ENCODE data around the gene ZAP70. TPM values are rescaled to one million over a fixed set of nuclear protein-coding genes. Genes with fewer than 3 reads are reported as not detected.

ZAP70 gene
- total and polyA plus RNA-seq, 10 donors: 35.2 to 96.1 (median 62.2) TPM

- no peaks in the 10 kb centered on the region for H3K4me1 ChIP-seq
- peaks cover 0 to 73% (median 20%) of the 10 kb centered on the region in 6 donors for H3K36me3 ChIP-seq
- no peak overlapping the region for H3K4me3 ChIP-seq
- intact Hi-C loops (cut with DNase I; ENCODE audit: low total_unique reads): no loop called here
- no peak overlapping the region for H3K27ac ChIP-seq
- no peaks in the 10 kb centered on the region for H3K9me3 ChIP-seq
- no peaks in the 10 kb centered on the region for H3K27me3 ChIP-seq (replicated peaks in 1 of 7)
- DNase-seq: no peak
- TF ChIP-seq CTCF (IDR thresholded peaks at IDR 0.05 in 8 of 11, conservative IDR thresholded peaks at IDR 0.05 in 3 of 11): no peak
- no peak for TF ChIP-seq POLR2A (IDR thresholded peaks at IDR 0.05)
- no peak for TF ChIP-seq POLR2AphosphoS5 (IDR thresholded peaks at IDR 0.05)
These were observed 71.6 kb downstream of the ZAP70 start for GRCh38 chr2:97784953-97785352.

- no peak overlapping the region for H3K4me3 ChIP-seq
- no peaks in the 10 kb centered on the region for H3K9me3 ChIP-seq
- no peak for DNase-seq
- TF ChIP-seq CTCF (IDR thresholded peaks at IDR 0.05 in 8 of 11, conservative IDR thresholded peaks at IDR 0.05 in 3 of 11): no peak
- TF ChIP-seq POLR2AphosphoS5 (IDR thresholded peaks at IDR 0.05): no peak
- no peak for TF ChIP-seq POLR2A (IDR thresholded peaks at IDR 0.05)
- H3K27me3 ChIP-seq (replicated peaks in 1 of 7): no peaks in the 10 kb centered on the region
- H3K36me3 ChIP-seq: peaks cover 0 to 73% (median 23%) of the 10 kb centered on the region in 6 donors
- WGBS, 5 donors: 93 to 99% (median 97%) methylated on average over 2 of the region's 2 CpGs
- H3K27ac ChIP-seq: no peak overlapping the region
- intact Hi-C loops (cut with DNase I; ENCODE audit: low total_unique reads): no loop called here
- H3K4me1 ChIP-seq: no peaks in the 10 kb centered on the region
These were observed 72.4 kb downstream of the ZAP70 start for GRCh38 chr2:97785818-97786217.

GRCh38 chr2:97788986-97789644 is 75.7 kb downstream of the ZAP70 start:
- Histone ChIP-seq H3K27ac (no peak overlapping the region), H3K4me3 (no peak overlapping the region), H3K36me3 (peaks cover 0 to 88% (median 51%) of the 10 kb centered on the region in 6 donors), H3K9me3 (no peaks in the 10 kb centered on the region), H3K4me1 (no peaks in the 10 kb centered on the region), H3K27me3 (replicated peaks in 1 of 7) (no peaks in the 10 kb centered on the region)
- DNase-seq: no peak
- intact Hi-C loops (cut with DNase I; ENCODE audit: low total_unique reads): no loop called here
- TF ChIP-seq POLR2A (IDR thresholded peaks at IDR 0.05): no peak
- no peak for TF ChIP-seq CTCF (IDR thresholded peaks at IDR 0.05 in 8 of 11, conservative IDR thresholded peaks at IDR 0.05 in 3 of 11)
- no peak for TF ChIP-seq POLR2AphosphoS5 (IDR thresholded peaks at IDR 0.05)
- 91 to 96% (median 95%) methylated on average over 7 of the region's 7 CpGs for WGBS, 5 donors

Small RNA genes within 50 kb of the gene (small RNA-seq; reads per million reads assigned to genes)
- 0 to 0.21 (median 0.04) reads per million in 4 donors for gene RNU4-8P

Other genes with a start within 250 kb of the ZAP70 start
- gene ANKRD36B, start 123.7 kb upstream of the ZAP70 start, total RNA-seq: 100 to 1,000 TPM in 1 of 7 donors, 10 to 100 TPM in 6; 31.4 to 109 (median 51.9) TPM
- 10 to 100 TPM; 11.2 to 16.8 (median 14.1) TPM for gene ANKRD36B, start 123.7 kb upstream of the ZAP70 start, polyA plus RNA-seq
- gene COX5B, start 67.5 kb upstream of the ZAP70 start, total RNA-seq: 100 to 1,000 TPM; 138 to 284 (median 167) TPM
- gene COX5B, start 67.5 kb upstream of the ZAP70 start, polyA plus RNA-seq: 100 to 1,000 TPM; 291 to 341 (median 300) TPM
- gene ACTR1B, start 49.5 kb upstream of the ZAP70 start, total RNA-seq: 100 to 1,000 TPM in 1 of 7 donors, 10 to 100 TPM in 6; 70.8 to 101 (median 78.0) TPM
- gene ACTR1B, start 49.5 kb upstream of the ZAP70 start, polyA plus RNA-seq: 10 to 100 TPM; 59.7 to 90.2 (median 63.4) TPM
- 10 to 100 TPM in 5 of 7 donors, 1 to 10 TPM in 2; 9.2 to 33.6 (median 21.6) TPM for gene C2orf92, start 43.9 kb upstream of the ZAP70 start, total RNA-seq
- gene C2orf92, start 43.9 kb upstream of the ZAP70 start, polyA plus RNA-seq: 10 to 100 TPM in 2 of 3 donors, 1 to 10 TPM in 1; 5.7 to 24.7 (median 21.2) TPM

Data from spleen (tissue), 11 donors.